Stimulated activated CD8-positive, alpha-beta memory T cell treated with anti-CD3 and anti-CD28 coated beads, Interleukin-12 subunit alpha, Interleukin-12 subunit beta, amount 100 ng/mL, for 24 hours (primary cell): ENCODE data around the gene NDRG3.
"Not testable (repeated sequence)": the region's sequence is repeated elsewhere in the genome, so short reads cannot be mapped to it uniquely, and the experiment has no call there.

Experiments
- DNase-seq: peaks from one replicate; pipeline ENCODE4 v3.0.0-alpha.2; 2020; ENCODE audit errors: extremely low read depth

Gene NDRG3

DNA sequence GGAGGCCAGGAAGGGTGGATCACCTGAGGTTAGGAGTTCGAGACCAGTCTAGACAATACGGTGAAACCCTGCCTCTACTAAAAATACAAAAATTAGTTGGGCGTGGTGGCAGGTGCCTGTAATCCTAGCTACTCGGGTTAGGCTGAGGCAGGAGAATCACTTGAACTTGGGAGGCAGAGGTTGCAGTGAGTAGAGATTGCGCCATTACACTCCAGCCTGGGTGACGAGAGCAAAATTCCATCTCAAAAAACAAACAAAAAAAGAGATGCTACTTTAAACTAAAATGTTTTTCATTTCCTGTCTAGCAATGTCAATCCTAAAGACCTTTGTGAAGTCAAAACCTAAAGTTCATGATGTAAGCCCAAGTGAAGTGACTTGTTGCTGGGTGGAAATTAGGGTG is 14.8 kb upstream of the NDRG3 start:
- no peak for DNase-seq

DNA sequence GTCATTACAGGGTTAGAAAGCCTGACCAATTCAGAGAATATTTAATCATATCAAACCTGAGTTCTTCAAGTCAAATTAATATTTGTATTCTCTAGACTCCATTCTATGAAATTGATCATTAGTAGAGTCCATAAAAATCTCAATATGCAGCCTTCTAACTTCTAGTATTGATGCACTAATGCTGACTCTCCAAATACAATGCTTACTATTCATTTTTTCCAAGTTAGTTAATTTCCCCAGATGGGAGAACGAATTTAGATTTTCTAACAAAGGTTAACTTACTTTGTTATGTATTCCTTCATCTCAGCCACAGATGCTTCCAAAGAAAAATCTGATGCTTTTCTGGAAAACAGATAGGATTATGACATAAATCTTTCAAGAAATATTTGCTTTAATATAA is 12.4 kb upstream of the NDRG3 start:
- DNase-seq: no peak

DNA sequence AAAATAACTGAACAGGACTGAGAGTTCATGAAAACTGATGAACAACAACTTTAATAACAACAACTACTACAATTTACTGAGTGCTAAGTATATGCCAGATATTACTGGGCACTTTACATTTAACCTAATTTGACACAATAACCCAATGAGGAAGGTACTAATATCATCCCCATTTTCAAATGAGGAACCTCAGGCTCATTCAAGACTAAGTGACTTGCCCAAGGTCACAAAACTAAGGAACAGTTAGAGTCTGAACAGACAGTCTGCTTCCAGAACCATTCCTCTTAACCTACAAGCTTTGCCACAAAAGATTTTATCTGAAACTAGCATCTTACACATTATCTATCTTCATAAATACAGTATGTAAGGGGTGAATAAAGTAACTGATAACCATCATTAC is 10.6 kb upstream of the NDRG3 start:
- no peak for DNase-seq

DNA sequence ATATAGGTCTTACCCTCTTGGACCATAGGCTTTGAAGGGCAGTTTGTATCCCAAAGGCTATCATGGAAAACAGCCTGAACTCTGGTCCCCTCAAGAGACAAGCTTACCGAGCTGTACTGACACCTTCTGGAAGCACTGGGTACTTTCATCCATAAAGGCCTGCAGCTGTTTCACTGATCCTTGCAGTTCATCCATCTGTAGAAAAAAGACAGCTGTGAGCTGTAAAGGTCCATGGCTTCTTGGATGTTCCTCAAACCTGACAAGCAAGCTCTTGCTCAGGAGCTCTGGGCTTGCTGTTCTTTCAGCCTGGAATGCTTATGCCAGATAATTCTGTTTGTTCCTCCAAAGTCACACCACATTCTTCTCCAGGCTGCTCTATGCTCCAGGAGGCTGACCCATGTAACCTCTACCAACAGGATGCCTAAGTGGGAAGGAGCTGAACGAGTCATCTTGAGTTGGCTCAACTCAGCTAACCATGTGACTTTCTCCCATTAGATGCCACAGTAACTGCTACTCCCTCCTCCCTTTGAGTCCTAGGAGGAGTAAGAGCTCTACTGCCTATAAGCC is 8.8 kb upstream of the NDRG3 start:
- DNase-seq: no peak

DNA sequence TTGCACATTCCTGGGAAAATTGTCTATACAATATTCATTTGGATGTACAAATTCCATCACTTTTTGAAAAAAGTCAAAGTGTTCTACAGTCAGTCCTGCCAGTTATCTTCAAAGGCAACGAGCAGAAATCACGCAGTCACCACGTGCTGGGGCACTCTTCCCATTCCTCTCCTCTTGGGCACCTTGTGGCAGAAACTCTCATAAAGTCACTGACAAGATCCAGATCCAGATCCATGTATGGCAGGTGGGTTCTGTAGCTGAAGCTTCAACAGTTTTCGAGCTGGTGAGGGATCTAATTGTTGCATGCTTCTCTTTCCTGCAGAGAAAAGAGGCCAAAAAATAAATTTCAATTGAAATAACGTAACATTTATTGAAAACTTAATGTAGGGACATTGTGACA is 6.7 kb upstream of the NDRG3 start:
- DNase-seq: no peak

DNA sequence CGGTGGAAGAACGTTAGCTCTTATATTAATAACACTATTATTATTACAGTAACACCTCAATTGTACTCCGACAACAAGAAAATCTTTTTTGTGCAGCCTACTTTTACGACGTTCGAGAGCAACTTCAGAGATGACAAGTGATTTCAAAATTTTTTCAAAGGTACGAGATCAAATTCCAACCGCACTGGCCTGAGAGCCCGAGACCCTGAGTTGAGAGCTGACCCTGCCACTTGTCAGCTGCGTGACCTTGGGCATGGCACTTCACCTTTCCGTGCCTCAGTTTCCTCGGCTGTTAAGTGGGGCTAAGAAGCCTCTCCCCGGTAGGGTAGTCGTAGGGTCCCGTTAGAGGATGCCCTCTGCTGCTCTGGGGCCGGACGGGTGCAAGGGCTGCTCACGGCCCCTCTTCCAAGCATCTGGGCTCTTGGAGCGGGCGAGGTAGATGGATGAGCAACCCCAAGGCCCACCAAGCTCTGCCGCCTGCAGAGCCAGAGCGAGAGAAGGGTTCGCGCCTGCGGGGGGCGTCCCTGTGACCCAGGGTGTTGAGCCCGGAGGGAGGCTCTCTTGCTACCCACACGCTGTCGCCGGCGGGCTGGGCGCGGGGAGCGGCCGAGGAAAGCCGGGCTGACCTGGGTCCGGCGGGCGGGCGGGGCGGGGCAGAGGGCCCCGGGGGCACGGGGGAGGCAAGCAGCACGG is 510 bp downstream of the NDRG3 start:
- no peak for DNase-seq

DNA sequence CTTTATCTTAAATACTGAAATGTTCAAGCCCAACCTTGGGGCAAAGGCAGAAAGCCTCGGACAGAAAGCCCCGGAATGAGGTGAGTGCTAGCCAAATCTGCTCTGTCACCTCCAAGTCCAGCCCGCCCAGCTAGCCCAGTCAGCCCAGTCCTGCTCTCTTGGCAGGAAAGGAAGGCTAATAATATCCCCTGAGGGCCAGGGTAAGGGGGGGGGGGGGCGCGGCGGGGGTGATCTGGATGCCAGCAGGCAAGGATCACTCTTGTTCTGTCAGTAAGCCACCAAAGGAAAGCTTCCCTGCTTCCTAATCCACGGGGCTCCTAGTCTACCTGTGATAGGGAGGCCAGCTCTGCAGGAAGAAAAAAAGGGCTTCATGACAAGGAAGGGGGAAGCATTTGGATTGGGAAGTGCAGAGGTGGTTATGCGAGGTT is 1.1 kb downstream of the NDRG3 start:
- no peak for DNase-seq

DNA sequence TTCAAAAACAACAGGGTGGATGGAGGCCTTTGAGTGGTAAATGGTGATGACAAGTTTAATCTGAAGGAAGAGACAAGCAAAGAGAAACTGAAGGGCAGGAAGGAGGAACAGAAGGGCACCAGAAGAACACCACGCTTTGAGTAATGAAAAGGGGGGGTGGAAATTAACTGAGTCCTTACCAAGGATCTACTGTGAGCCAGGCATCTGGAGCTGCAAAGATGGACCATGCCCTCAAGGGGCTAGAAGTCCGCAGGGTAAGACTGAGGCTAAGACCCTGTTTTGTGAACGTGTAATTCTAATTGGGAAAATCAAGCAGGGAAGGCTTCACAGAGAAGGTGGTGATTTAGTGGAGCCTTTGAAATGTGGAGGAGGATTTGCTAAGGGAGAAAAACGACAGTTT is 1.6 kb downstream of the NDRG3 start:
- no peak for DNase-seq

DNA sequence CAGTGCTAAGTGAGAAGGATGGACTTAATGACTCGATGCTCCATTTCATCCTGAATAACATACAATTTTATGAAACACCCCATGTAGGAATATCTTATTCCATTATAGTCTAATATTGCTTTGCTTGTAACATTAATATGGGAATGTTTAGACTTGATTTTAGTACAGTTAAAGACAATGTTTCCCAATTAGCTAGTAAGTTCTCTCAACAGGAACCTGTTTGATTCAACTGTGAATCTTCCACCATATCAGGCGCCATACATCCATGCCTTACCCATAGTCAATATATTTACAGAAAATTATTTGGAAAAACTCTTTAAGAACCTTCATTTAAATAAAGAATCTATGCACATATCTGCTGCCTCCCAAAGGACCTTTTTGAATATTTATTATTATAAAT is 3.3 kb downstream of the NDRG3 start:
- no peak for DNase-seq

DNA sequence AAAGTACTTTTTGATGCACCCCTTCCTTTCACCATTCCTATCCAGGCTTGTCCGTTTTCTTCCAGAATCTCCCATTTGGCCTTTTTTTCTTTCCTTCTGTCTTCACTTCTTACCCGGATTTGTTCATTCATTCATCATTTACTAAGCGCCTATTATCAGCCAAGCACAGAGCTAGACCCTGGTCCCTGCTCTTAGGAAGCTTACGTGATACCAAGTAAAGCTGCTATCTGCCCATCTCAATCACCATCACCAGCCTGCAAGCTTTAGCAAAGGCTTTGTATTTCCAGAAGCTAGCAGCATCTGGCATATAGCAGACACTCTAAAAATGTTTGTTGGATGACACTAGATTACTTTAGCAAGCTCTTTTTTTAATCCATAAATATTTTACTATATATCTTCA is 4.8 kb downstream of the NDRG3 start:
- DNase-seq: no peak

DNA sequence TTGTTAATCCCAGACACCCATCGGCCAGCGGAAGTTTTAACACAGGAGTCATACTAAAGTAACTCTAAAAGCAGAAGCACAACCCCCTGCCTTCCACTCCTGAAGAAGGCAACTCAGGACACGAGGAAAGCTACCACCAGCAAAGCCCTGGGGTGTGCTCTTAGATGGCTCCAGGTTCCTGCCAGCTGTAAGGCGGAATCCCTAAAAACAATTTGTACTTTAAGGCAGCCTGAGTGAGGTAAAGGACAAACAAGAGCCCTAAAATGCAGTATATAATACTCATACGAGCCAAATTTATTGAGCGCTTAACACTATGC is 8.7 kb downstream of the NDRG3 start:
- no peak for DNase-seq

DNA sequence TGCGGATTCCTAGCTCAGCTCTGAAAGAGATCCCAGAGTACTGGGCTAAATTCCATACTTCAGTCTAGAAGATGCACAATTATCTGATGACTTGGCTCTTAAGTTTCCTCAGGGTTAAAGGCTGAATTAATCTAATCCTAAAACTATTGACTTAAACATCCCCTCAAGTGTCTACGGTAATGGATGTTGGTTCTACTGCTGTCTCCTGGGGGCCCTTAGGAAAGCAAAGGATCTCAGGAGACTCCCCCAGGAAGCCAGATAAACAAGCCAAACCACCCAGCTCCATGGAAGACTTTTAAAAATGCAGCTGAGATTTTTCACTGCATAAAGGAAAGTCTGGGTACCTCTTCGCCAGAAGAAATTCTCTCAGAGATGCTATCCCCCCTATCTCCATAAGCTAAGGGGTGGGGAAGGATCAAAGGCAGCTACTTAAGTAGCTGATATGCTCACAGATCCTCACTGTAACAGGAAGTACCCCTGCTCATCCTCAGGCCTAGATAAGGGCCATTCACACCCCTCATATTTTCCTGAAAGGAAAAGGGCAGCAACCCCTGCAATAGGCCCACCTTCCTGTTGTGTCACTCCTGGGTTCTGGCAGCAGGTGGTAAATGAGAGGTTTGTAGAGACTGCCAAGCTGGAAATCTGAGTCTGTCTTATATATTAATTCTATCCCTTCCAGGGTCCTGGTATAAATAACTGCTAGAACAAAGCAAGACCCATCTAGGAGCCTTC is 9.3 kb downstream of the NDRG3 start:
- DNase-seq: no peak

DNA sequence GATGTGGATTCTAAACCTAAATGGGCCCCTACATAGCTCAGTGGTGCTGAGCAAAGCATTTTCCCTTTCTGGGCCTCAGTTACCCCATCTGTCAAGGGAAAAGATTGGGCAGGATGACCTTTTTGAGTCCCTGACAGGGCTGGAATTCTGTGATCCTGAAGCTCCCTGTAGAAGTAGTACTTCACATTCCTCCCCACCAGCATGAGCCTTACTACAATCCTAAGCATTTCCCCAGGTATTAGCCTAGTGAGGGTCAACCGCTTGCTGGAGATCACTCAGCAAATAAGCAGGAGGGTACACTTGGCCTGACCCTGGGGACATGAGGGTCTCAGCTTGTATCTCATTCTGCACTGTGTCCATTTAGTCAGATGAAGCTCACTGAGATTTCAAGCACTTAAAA is 13.4 kb downstream of the NDRG3 start:
- DNase-seq: no peak

DNA sequence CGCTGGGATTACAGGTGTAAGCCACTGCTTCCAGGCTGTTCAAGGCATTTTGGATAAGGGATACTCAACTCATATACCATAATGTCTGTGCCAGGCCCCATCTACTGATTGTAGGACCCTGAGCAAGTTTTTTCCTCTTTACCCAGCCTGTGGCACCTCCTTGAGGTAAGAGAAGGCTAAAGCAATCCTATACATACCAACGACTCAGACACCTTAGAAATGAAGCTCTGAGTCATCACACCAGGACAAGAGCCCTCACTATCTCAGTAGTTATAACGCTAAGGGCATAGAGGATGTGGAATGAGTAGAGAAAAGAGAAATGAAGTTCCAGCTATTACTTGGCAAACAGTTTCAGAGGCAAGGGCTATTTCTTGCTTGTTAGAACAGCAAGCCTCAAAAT is 16.9 kb downstream of the NDRG3 start:
- no peak for DNase-seq

DNA sequence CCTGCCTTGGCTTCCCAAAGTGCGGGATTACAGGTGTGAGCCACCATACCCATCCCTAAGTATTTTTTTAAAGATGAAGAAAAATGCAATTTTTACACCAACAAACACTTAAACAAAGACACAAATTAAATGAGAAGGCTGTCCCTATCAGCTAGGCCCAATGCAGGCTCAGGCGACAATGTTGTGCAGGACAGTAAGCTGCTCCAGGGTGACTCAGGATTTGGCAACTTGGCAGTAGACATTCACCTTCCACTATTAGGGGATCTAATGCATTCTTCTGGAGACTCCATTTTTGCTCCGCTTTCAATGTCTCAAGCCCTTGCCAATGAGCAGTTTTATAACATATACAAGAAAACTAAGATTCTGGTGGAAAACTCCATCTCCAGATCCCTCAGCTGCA is 19.7 kb downstream of the NDRG3 start:
- no peak for DNase-seq

DNA sequence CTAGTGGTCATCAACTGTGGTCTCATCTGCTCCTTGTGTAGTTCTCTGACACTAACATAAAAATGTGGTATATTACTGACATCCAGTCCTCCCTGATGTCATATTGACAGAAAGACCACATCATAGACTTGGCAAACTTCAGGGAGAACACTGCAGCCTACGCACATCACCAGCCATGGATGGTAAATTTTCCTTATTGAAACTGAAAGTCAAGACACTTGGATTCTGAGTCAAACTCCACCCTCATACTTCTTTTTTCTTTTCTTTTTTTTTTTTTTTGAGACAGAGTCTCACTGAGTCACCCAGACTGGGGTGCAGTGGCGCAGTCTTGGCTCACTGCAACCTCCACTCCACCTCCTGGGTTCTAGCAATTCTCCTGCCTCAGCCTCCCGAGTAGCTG is 25.4 kb downstream of the NDRG3 start:
- DNase-seq: no peak

DNA sequence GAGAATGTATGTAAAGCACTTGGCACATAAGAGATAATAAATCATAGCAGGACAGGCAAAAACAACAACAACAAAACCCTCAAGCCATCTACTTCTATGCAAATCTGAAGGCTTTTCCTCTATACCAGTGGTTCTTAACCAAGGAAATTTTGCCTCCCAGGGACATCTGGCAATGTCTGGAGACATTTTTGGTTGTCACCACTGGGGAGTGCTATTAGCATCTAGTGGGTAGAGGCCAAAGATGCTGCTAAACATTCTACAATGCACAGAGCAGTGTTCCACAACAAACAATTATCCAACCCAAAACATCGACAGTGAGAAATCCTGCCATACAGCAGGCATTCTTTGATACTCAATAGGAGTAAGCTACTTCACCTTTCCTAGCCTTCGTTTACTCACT is 28.2 kb downstream of the NDRG3 start:
- DNase-seq: no peak

DNA sequence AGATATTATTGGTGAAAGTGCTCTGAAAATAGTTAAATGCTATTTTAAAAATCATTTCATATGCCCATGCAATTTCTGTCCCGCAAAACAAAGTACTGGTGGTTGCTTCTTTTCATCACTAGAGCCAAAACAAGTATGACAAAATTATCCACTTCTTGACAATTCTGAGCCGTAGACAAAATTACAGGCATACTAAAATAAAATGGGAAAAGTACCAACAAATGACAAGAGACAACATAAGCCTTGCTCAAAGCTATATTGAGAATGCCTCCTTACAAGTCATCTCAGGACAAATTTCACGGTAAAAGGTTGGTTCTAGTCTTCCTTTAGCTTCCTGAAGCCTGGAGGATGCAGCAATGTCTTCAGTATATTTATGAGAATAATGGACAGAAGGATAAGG is 28.9 kb downstream of the NDRG3 start:
- DNase-seq: no peak

DNA sequence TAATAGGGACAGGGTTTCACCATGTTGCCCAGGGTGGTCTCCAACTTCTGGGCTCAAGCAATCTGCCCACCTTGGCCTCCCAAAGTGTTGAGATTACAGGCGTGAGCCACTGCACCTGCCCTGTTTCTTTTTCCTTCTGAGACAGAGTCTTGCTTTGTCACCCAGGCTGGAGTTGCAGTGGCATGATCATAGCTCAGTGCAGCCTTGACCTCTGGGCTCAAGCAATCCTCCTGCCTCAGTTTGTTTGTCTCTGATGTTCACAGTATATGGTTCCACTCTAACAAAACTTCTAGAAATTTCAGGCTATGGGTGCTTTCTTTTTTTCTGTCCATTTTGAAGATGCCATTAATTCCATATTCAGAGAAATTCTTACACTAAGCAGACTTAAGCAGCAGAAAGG is 33.1 kb downstream of the NDRG3 start:
- no peak for DNase-seq

DNA sequence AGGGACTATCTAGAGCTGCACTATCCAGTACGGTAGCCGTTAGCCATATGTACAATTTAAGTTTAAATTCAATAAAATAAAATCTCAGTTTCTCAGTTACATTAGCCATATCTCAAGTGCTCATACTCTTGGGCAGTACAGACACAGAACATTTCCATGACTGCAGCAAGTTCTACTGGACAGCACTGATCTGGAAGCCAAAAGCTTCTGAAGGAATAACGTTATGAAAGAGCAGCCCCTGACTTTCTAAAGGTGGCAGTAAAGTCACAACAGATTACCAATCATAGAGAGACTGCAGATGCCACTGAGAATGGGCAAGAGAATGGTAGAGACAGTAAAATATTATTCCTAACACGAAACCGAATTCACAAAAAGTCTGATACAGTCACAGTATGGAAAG is 36.8 kb downstream of the NDRG3 start:
- no peak for DNase-seq

DNA sequence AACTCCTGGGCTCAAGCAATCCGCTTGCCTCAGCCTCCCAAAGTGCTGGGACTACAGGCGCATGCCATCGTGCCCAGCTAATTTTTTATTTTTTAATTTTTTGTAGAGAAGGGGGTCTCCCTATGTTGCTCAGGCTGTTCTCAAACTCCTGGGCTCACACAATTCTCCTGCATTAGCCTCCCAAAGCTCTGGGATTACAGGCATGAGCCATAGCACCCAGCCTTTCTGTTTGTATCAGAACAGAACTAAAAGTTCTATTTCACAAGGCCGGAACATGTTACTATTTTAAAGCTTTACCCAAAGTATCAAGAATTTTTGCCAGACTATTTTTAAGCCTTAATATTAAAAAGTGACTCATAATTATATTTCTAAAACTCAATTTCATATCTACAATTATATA is 42.4 kb downstream of the NDRG3 start:
- DNase-seq: no peak

DNA sequence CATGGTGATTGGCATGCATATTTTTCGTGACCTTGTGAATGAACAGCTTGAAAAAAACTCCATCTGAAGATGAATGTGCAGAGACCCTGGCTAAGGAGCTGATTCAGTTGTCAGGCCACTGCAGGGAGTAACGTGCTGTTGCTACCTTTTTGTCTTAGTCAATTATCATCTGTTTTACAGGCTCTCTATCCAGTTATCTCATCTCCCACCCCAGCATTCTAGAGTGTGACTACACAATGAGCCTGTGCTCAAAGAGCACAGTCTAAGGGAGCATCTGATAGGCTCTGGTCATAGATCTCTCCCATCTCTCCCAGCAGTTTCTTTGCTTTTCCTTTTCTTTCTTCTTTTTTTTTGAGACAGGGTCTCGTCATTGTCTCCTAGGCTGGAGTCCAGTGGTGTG is 45.5 kb downstream of the NDRG3 start:
- DNase-seq: no peak

DNA sequence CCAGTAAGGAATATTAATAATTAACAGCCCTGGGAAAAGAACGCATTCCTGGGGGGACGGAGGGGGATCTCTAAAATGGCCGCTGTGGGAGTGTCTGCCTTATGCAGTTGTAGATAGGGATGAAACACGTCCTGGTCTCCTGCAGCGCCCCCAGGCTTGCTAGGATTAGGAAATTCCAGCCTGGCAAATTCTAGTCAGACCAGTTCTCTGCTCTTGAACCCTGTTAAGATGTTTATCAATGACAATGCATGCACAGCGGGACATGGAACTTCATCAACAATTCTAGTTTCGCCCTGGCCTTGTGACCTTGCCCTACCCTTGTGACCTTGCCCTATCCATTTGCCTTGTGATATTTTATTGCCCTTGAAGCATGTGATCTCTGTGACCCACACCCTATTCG is 50.4 kb downstream of the NDRG3 start:
- not testable (repeated sequence) for DNase-seq

DNA sequence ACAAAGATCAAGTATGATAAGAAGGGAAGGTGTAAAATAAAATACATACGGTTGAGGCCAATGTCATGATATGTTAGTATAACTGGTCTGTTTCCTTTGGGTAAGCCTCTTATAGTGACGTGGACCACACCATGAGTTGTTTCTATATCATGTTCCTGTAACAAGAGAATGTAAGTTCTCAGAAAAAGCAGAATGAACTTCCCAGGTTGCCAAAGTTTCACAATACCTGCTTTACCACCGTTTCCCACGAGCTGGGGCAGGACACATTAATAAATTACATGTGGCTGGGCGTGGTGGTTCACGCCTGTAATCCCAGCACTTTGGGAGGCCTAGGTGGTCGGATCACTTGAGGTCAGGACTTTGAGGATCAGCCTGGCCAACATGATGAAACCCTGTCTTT is 57.3 kb downstream of the NDRG3 start:
- no peak for DNase-seq
